MM.1S (cell line): ENCODE data around the gene NYAP1.

Source experiments
- CTCF ChIP-seq: fragments of 300-600 bp; sonication (generic); IDR thresholded peaks from 2 replicates; pipeline ENCODE4 v1.5.1; 2016; ENCODE audit warnings: antibody characterized with exemption, low read length, mixed read lengths
- EZH2phosphoT487 ChIP-seq: fragments of 300-600 bp; sonication (generic); IDR thresholded peaks from 2 replicates; pipeline ENCODE4 v1.6.1; 2018; ENCODE audit warnings: antibody characterized with exemption, low read length

GRCh38 chr7:100513212-100513810 lies 29.6 kb downstream of the NYAP1 start:
- no peak for TF ChIP-seq CTCF
- no peak for TF ChIP-seq EZH2phosphoT487
